Bladder microvascular endothelial cell (primary cell): ENCODE results near the gene CBLB. TPM values are rescaled to one million over a fixed set of nuclear protein-coding genes. Genes with fewer than 3 reads are reported as not detected.

ENCODE experiments used
- total RNA-seq: library from RNA; depleted of rRNA; stranded (reverse); fragments of >200 nt; gene quantifications from 2 replicates; pipeline ENCODE4 v1.2.3, GENCODE V29; 2014

The CBLB gene
- 7.3 and 32.1 TPM in 2 replicates for total RNA-seq

DNA sequence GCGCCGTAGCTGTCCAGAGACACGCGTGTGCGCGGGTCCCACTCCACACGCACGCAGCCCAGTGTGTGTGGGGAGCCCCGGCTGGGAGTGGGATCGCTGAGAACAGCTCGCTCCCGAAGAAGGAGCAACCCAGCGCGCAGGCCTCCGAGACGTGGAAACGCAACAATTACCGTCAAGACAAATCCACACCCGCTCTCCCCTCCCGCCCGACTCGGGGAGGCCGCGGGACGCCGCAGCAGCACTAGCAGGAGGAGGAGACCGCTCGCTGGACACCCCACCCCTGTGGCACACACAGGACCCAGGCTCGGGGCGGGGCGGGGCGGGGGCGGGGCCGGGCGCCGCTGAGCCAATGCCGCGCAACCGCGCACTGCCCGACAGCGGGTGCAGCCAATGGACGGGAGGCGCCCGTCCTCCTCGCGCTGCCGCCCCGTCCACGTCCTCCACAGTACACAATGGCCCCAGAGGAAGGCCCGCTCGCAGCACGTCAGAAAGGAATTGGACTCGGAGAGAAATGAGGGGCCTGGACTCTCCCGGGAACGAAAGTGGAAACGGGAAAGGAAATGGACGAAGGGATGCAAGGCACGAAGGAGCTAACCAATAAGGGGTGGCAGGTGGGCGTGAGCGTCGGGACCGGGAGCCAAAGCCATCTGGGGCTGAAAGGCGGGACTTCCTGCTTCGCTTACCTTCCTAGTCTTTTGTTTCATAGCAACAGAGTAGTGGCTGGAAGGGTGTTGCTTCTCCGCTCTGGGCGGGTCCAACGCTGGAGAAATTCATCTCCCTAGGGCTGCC is at the start of gene CBLB:
CBLB (minus strand) TSS at position 271 of the 789 bp plus-strand sequence. CDS start 1,435 bp downstream, outside the sequence.

